Parietal lobe (tissue), 1 donor: ENCODE data around the gene LGR5. TPM values are rescaled to one million over a fixed set of nuclear protein-coding genes. Genes with fewer than 3 reads are reported as not detected.

Source experiments
- total RNA-seq: library from RNA; depleted of rRNA; stranded (reverse); fragments of >200 nt; gene quantifications from one replicate; pipeline ENCODE4 v1.2.3, GENCODE V29; 2014

LGR5 gene, protein sequence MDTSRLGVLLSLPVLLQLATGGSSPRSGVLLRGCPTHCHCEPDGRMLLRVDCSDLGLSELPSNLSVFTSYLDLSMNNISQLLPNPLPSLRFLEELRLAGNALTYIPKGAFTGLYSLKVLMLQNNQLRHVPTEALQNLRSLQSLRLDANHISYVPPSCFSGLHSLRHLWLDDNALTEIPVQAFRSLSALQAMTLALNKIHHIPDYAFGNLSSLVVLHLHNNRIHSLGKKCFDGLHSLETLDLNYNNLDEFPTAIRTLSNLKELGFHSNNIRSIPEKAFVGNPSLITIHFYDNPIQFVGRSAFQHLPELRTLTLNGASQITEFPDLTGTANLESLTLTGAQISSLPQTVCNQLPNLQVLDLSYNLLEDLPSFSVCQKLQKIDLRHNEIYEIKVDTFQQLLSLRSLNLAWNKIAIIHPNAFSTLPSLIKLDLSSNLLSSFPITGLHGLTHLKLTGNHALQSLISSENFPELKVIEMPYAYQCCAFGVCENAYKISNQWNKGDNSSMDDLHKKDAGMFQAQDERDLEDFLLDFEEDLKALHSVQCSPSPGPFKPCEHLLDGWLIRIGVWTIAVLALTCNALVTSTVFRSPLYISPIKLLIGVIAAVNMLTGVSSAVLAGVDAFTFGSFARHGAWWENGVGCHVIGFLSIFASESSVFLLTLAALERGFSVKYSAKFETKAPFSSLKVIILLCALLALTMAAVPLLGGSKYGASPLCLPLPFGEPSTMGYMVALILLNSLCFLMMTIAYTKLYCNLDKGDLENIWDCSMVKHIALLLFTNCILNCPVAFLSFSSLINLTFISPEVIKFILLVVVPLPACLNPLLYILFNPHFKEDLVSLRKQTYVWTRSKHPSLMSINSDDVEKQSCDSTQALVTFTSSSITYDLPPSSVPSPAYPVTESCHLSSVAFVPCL
- 0.31 TPM for total RNA-seq

DNA sequence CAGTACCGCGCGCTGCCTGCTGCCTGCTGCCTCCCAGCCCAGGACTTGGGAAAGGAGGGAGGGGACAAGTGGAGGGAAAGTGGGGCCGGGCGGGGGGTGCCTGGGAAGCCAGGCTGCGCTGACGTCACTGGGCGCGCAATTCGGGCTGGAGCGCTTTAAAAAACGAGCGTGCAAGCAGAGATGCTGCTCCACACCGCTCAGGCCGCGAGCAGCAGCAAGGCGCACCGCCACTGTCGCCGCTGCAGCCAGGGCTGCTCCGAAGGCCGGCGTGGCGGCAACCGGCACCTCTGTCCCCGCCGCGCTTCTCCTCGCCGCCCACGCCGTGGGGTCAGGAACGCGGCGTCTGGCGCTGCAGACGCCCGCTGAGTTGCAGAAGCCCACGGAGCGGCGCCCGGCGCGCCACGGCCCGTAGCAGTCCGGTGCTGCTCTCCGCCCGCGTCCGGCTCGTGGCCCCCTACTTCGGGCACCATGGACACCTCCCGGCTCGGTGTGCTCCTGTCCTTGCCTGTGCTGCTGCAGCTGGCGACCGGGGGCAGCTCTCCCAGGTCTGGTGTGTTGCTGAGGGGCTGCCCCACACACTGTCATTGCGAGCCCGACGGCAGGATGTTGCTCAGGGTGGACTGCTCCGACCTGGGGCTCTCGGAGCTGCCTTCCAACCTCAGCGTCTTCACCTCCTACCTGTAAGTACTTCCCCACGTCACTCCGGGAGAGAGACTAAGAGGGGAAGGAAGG is at the start of gene LGR5:
Gene LGR5 (plus strand): TSS at position 186 of the 732 bp plus-strand sequence. CDS start 283 bp downstream, at position 469.

Other genes with a start within 250 kb of the LGR5 start
- gene ZFC3H1, start 224.1 kb downstream of the LGR5 start, total RNA-seq, result 99.2 TPM
- 34.4 TPM for gene THAP2, start 224.5 kb downstream of the LGR5 start, total RNA-seq
- gene TMEM19, start 246.3 kb downstream of the LGR5 start, total RNA-seq, result 47.9 TPM